Type B pancreatic cell (in vitro differentiated cells): ENCODE measurements around the gene PRDM15. TPM values are rescaled to one million over a fixed set of nuclear protein-coding genes. Genes with fewer than 3 reads are reported as not detected.

Experiments
- DNase-seq: peaks from one replicate; pipeline ENCODE4 v3.0.0; 2021; ENCODE audit warnings: mixed read lengths; ENCODE audit not compliant: unreplicated experiment; ENCODE audit errors: extremely low spot score
- H3K27ac Mint-ChIP-seq: 2 replicates; pipeline ENCODE4 v1.8.0; 2021; ENCODE audit warnings: mild to moderate bottlenecking, mixed read lengths
- H3K27me3 Mint-ChIP-seq: 2 replicates; pipeline ENCODE4 v1.8.0; 2021; ENCODE audit warnings: mixed read lengths
- H3K36me3 Mint-ChIP-seq: 2 replicates; pipeline ENCODE4 v1.8.0; 2021; ENCODE audit warnings: mixed read lengths
- H3K4me1 Mint-ChIP-seq: one replicate; pipeline ENCODE4 v1.8.0; 2021; ENCODE audit warnings: mixed read lengths; ENCODE audit not compliant: unreplicated experiment
- H3K4me3 Mint-ChIP-seq: 2 replicates; pipeline ENCODE4 v1.8.0; 2021; ENCODE audit warnings: mild to moderate bottlenecking, mixed read lengths
- H3K9me3 Mint-ChIP-seq: 2 replicates; pipeline ENCODE4 v1.8.0; 2021; ENCODE audit warnings: mixed read lengths
- total RNA-seq: library from RNA; stranded (reverse); gene quantifications from 2 replicates; pipeline ENCODE4 v1.2.1, GENCODE V29; 2021; ENCODE audit warnings: low replicate concordance
- TF ChIP-seq, protein P1 (sequence below): fragments of 200-600 bp; sonication (generic); conservative IDR thresholded peaks from 2 replicates; pipeline ENCODE4 v1.5.0; 2021; ENCODE audit warnings: antibody characterized with exemption, mild to moderate bottlenecking

The PRDM15 gene
- total RNA-seq, 1 donor from 2014 or later = 8.8 TPM

DNA sequence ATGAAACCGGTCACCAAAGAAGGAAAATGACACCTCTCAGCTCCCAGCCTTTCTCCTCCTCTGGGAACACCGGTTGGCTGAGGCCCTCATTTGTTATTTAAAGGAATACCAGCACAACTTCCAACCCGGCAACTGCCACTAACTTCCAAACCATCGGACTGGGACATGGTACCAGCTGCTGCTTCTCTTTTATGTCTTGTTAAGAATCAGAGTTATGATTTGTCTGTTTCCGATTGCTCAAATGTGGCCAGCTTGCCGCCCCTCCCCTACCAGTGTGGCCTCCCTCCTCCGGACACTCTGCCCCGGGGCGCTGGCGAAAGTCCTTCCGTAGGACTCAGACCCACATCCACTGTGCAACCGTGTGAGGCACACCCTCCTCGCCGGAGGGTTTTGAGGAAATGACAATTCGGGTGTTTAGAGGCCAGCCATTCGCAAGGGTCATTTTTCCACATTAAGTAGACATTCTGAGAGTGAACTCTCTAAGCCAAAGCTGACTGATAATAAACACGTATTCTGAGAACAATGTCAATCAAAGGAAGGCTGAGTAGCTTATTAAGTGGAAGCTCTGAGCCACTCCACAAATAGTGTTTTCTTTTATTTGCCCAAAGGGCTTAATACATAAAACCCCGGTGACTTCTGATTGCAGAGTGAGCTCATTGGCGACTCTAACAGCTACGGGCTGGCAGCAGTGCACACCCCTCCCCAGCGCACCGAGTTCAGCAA, 117.8 kb downstream of the PRDM15 start:
- H3K27me3 Mint-ChIP-seq = peaks cover 43% of the 10 kb centered on the region
- no peaks in the 10 kb centered on the region for H3K9me3 Mint-ChIP-seq
- peaks cover 8% of the 10 kb centered on the region for H3K36me3 Mint-ChIP-seq
- no peak for DNase-seq
- H3K4me3 Mint-ChIP-seq = peak overlapping the region; percentile 91
- peaks cover 41% of the 10 kb centered on the region for H3K4me1 Mint-ChIP-seq
- TF ChIP-seq, protein P1, sequence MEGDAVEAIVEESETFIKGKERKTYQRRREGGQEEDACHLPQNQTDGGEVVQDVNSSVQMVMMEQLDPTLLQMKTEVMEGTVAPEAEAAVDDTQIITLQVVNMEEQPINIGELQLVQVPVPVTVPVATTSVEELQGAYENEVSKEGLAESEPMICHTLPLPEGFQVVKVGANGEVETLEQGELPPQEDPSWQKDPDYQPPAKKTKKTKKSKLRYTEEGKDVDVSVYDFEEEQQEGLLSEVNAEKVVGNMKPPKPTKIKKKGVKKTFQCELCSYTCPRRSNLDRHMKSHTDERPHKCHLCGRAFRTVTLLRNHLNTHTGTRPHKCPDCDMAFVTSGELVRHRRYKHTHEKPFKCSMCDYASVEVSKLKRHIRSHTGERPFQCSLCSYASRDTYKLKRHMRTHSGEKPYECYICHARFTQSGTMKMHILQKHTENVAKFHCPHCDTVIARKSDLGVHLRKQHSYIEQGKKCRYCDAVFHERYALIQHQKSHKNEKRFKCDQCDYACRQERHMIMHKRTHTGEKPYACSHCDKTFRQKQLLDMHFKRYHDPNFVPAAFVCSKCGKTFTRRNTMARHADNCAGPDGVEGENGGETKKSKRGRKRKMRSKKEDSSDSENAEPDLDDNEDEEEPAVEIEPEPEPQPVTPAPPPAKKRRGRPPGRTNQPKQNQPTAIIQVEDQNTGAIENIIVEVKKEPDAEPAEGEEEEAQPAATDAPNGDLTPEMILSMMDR = no peak
- peak overlapping the region; percentile 71 for H3K27ac Mint-ChIP-seq

DNA sequence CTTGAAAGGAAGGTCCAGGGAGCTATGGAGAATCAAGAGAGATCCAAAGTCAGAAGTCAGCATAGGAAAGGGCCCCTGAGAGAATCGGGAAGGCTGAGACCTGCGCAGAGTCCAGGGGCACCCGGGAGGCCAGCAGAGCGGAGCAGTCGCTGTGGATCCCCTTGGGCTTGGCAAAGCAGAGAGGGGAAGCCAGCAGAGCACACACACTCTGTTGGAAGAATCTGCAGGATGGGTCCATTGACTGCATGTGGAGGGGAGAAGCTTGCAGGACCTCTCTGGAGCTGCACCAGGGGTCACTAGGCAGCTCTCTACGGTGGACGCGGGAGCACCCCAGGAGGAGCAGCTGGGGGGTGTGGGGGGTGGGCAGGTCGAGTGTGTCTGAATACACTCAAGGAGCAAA, 118.7 kb downstream of the PRDM15 start:
- Mint-ChIP-seq H3K9me3 (no peaks in the 10 kb centered on the region), H3K4me3 (peak overlapping the region; percentile 56), H3K27ac (peak overlapping the region; percentile 41), H3K36me3 (peaks cover 8% of the 10 kb centered on the region), H3K27me3 (peaks cover 37% of the 10 kb centered on the region), H3K4me1 (peaks cover 40% of the 10 kb centered on the region)
- TF ChIP-seq, protein P1 = no peak
- DNase-seq = no peak

DNA sequence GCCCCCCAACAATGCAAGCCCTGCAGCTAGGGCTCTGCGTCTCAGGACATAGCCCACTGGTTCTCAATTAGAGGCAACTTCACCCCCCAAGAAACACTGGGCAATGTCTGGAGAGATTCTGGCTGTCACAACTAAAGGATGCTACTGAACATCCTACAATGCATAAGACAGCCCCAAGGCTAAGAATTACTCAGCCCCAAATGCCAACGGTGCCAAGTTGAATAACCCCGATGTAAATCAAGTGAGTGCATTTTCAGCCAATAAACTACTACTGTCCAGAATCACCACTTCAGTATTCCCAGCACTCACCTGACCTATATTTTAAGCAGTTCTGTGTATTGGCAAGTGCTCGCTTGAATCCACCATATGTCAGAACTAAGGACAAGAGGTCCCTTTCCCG, 119.2 kb downstream of the PRDM15 start:
- peaks cover 33% of the 10 kb centered on the region for H3K27me3 Mint-ChIP-seq
- TF ChIP-seq, protein P1 = no peak

DNA sequence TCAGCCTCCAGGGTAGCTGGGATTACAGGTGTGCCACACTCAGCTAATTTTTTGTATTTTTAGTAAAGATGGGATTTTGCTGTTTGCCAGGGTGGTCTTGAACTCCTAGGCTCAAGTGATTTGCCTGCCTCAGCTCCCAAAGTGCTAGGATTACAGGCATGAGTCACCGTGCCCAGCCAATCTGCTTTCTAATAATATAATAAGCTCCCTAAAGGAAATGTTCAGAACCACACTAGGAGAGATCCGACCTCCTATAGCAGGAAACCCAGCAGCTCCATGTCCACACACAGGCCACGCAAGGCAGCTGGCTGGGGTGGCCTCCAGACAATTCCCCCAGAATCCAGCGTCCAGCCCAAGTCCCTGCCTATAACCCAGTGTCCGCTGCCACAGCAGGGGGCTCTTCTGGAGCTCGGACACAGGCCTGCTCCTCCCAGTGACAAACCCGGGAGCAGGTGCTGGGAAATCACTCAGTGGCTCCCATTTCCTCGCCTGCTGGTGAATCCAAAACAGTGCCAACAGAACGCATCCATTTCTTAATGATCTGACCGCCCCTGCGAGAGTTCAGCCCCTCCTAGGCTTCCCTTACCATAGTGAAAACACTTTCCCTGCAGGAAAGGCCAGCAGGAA, 119.8 kb downstream of the PRDM15 start:
- DNase-seq = no peak
- Mint-ChIP-seq H3K4me3 (no peak overlapping the region), H3K4me1 (peaks cover 42% of the 10 kb centered on the region), H3K9me3 (no peaks in the 10 kb centered on the region), H3K36me3 (peaks cover 8% of the 10 kb centered on the region), H3K27ac (peak overlapping the region; percentile 41), H3K27me3 (peaks cover 27% of the 10 kb centered on the region)
- TF ChIP-seq, protein P1 = no peak

More for the DNA sequence above, 119.2 kb downstream of the PRDM15 start:
- Mint-ChIP-seq H3K27ac (peak overlapping the region; percentile 41), H3K9me3 (no peaks in the 10 kb centered on the region), H3K4me3 (peak overlapping the region; percentile 56), H3K4me1 (peaks cover 40% of the 10 kb centered on the region), H3K36me3 (peaks cover 8% of the 10 kb centered on the region)
- DNase-seq = no peak

DNA sequence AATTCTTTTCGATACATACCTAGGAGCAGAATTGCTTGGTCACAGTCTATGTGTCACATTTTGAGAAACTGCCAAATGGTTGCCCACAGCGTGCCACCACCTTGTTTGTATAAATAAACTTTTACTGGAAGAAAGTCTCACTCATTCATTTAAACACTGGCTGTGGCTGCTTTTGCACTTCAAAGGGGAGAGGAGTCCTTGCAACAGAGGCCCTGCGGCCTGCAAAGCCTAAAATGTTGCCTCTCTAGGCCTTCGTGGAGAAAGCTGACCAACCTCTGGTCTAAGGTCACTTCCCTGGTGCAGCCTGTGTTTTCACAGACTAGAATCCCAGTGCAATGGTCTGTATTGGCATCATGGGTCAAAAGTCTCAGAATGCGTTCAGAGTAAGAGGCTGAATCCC, 120.6 kb downstream of the PRDM15 start:
- Mint-ChIP-seq H3K27ac (no peak overlapping the region), H3K36me3 (peaks cover 8% of the 10 kb centered on the region), H3K27me3 (peaks cover 24% of the 10 kb centered on the region), H3K4me1 (peaks cover 49% of the 10 kb centered on the region), H3K4me3 (no peak overlapping the region), H3K9me3 (no peaks in the 10 kb centered on the region)
- no peak for DNase-seq
- TF ChIP-seq, protein P1 = no peak
